GM11168 (cell line): ENCODE results near the gene ZNF598.

Experiments
- in situ Hi-C: fragments of 300-500 bp; cut with MboI; formaldehyde crosslinking; loops from one replicate; pipeline ENCODE4 v1.12.0; 2022; ENCODE audit warnings: low sequenced_read_pairs; ENCODE audit not compliant: unreplicated experiment

Gene ZNF598

DNA sequence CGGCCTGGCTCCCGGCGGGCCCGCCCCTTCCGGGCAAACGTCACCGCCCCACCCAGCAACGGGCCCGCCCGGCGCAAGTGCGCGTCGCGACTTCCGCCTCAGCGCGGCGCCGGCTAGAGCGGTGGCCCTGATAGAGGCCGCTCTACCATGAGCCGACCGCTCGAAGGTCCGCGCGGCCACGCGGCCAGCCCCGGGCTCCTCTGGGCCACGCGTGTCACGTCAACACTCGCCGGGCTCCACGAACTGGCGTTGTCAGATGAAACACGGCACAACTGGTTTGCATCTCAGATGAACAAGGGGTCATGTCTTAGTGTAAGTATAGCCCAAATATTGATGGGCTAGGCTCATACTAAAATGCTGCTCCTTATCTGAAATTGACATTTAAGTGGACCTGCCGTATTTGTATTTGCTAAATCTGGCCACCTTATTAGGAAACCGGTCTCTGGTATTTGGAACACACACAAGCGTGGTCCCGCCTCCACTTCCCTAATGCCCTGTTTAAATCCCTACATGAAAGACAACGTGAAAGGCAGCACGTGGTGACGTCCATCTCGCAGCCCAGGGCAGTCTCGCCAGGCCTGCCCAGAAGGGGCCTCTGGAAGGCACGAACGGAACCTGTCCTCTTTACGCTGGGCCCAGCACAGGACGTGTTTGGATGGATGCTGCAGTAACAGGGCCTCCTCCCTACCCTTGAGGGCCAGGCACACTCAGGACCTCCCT lies at the start of gene ZNF598:
ZNF598 (minus strand) TSS at position 31 of the 720 bp plus-strand sequence.
- in situ Hi-C loops = loop anchor here (10.0 to 25.0 kb wide), 2 partner anchors 135 to 477 kb away; partner anchors contain the start of genes RAB26 and TBC1D24

GRCh38 chr16:2058872-2059271 lies 49.3 kb upstream of the ZNF598 start:
- in situ Hi-C loops = no loop called here

GRCh38 chr16:2058420-2058819 lies 48.8 kb upstream of the ZNF598 start:
- in situ Hi-C loops = no loop called here

DNA sequence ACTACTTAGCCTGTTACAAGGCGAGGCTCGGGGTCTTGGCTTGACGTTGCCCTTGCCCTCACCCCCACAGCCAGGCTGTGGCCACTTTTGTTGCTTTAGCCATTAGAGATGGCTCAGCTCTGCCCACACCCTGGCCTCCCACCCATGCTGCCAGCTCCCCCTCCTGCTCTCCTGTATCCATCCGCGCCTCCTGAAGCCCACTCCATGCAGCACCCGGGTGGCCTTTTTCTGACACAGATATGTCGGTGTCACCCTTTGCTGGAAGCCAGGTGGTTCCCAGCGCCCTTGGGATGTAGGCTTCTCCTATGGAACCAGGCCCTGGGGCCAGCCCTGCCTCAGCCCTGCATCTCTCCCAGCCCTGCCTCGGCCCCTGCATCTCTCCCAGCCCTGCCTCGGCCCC lies 47.8 kb upstream of the ZNF598 start:
- in situ Hi-C loops = no loop called here

DNA sequence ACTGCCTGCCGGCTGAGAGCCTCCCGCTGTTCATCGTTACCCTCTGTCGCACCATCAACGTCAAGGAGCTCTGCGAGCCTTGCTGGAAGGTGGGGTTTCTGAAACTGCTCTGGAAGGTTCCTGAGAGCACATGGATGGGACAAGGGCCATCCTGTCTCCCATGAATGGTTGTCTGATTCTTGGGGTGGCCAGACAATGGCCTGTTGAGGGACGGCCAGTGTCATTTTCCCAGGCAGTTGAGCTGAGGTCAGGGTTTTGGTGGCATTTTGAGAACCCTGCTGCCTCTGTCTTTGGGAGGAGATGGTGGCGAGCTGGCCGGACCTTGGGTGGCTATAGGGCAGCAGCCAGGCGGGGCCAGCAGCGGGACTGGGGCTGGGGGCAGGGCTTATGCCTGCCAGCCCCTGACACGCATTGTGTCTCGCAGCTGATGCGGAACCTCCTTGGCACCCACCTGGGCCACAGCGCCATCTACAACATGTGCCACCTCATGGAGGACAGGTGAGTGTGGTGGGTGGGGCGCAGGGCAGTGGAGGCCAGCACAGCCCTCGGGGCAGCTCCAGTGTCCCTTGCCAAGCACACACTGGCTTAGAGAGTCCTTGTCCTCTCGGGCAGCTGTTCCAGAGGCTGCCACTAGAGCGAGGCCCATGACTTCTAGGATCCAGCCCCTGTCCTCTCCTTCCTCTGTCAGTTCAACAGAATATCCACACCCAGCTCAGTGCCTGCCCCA lies 47.2 kb upstream of the ZNF598 start:
- in situ Hi-C loops = no loop called here

- in situ Hi-C loops = no loop called here
Measured at GRCh38 chr16:2056077-2056476, 46.5 kb upstream of the ZNF598 start.

GRCh38 chr16:2054543-2055245 lies 45.1 kb upstream of the ZNF598 start:
- in situ Hi-C loops = no loop called here

GRCh38 chr16:2053897-2054296 lies 44.3 kb upstream of the ZNF598 start:
- in situ Hi-C loops = no loop called here

- in situ Hi-C loops = no loop called here
Measured at GRCh38 chr16:2053211-2053610, 43.6 kb upstream of the ZNF598 start.

- in situ Hi-C loops = no loop called here
Measured at GRCh38 chr16:2048116-2048543, 38.5 kb upstream of the ZNF598 start.

- in situ Hi-C loops = no loop called here
Measured at GRCh38 chr16:2047330-2048115, 37.9 kb upstream of the ZNF598 start, which contains the start of the genes NTHL1 and TSC2. NTHL1 (minus strand) TSS chr16:2047834; CDS start chr16:2047823, 11 bp downstream. TSC2 (plus strand) TSS chr16:2047985; CDS start chr16:2048616, 631 bp downstream.

GRCh38 chr16:2046893-2047329 lies 37.3 kb upstream of the ZNF598 start:
- in situ Hi-C loops = no loop called here

DNA sequence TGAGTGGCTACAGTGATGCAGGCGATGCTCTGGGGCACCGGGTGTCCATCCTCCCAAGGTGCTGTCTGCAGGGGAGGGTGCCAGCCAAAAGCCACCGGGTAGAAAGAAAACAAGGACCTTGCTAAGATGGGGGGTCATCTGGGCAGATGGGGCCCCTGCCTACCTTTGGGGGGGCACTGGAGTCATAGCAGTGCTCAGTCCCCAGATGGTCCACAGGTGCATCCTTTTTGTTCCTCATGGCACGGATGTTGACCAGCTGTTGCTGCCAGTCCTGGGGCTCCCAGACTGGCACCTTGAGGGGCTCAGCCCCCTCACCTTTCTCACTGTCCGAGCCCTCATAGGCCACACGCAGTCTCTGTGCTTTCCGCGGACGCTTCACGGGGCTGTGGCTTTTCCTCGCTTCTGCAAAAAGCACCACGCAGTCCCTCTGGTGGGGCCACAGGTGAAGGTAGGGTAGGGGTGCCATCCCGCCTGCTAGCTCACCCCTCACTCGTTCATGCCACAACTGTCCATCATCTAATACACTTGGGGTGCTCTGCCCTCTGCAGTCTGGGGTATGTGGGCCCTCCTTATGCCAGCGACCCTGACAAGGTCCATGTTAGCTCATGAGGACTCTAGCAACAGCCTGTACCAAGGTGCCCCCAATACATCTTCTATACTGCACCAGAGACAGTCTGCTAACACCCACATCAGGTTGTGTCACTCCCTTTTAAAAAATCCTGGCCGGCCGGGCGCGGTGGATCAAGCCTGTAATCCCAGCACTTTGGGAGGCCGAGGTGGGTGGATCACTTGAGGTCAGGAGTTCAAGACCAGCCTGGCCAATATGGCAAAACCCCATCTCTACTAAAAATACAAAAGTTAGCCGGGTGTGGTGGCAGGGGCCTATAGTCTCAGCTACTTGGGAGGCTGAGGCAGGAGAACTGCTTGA lies 36.6 kb upstream of the ZNF598 start:
- in situ Hi-C loops = no loop called here

DNA sequence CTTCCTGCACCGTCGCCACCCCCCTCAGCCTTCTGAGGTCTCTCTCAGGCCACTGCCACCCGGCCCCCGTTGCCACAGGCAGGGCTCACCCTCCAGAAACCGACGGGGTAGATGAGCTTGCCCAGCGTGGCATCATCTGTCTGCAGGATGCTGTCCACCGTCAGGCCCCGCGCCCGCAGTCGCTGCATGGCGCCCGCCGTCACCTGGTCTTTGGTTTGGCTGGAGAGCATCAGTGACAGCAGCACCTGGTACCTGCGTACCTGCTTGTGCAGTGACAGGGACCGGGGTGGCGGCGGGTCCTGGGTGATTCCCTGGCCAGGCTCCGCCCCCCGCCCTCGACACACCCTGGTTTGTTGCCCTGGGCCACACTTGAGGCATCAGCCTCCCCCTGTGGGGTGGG lies 34.9 kb upstream of the ZNF598 start:
- in situ Hi-C loops = no loop called here

DNA sequence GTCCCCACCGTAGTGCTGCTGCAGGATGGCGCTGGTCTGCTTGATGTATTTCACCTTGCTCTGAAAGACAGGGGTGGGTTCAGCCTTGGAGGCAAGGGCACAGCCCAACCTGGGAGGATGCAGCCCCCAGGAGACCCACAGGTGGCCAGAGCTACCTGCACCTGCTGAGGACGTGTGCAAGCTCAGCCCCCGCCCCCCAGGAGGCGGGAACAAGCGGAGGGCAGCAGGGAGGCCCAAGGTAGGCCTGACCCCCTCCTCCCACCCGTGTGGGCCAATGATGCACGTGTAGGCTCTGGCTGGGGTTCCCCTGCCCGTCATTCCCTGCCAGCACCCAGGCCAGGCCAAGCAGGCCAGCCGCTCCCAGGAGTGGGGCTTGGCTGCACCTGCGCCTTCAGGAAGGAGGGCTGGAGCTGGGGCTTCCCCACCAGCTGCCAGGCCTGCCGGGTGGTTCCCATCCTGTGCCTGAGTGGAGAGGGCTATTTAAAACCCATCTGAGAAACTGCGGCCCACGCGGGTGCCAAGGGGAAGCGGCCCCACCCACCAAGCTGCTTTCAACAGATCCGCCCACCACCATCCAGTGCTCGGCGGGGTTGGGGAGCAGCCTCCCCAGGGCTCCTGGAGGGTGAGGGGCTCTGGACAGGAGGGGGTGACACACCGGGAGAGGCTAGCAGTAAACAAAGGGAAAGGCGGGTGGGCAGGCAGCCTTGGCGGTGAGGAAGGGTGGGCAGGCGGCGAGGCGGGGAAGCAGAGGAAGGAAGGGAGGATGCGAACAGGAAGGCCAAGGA lies 34.2 kb upstream of the ZNF598 start:
- in situ Hi-C loops = no loop called here

GRCh38 chr16:2042986-2043666 lies 33.5 kb upstream of the ZNF598 start:
- in situ Hi-C loops = no loop called here

DNA sequence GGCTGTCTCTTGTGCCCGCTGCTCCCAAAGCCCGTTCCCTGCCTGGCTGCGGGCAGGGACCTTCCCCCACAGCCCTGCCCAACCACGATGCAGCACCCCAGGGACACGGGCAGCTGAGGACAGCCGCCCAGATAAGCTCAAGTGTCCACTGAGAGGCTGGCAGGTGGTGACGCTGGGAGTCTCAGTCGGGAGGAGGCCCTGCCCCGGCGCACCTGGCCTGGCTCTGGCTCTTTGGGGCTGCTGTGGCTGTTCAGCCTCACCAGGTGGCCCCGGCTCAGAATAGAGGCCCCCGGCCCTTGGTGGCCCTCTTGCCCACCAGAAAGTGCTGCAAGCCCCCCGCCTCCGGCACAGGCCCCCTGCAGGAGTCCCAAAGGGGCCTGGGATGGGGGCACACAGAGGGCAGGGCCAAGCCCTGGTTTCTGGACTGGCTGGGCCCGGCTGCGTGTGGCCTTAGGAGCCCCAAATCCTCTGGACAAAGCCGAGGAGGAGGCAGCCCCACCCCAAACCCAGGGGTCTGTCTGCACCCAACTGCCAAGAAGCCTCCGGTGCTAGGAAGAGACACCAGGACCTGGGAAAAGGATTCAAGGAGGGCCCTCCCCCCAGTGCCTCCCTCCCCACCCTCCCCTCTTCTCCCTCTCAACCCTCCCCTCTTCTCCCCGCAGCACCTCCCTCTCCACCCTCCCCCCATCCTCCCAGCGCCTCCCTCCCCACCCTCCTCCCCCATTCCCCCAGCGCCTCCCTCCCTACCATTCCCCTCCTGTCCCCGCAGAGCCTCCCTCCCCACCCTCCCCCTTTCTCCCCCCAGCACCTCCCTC lies 32.8 kb upstream of the ZNF598 start:
- in situ Hi-C loops = no loop called here
